Caco-2 (cell line): ENCODE data around the gene RAB27B. TPM values are rescaled to one million over a fixed set of nuclear protein-coding genes. Genes with fewer than 3 reads are reported as not detected.

ENCODE experiments used
- BruUV-seq: library from RNA; stranded (reverse); fragments of 400-500 nt; replicated peaks from 2 replicates; lab custom pipeline; 2021; lab: Mats Ljungman, UMichigan
- CTCF ChIA-PET: fragments of 300-600 bp; sonication (Branson Sonifier 250); formaldehyde crosslinking; loops from one replicate; lab custom pipeline; 2022; ENCODE audit warnings: antibody characterized with exemption; lab: Charles Lee
- POLR2A ChIA-PET: fragments of 300-600 bp; sonication (Branson Sonifier 250); formaldehyde crosslinking; loops from one replicate; lab custom pipeline; 2022; ENCODE audit warnings: antibody characterized with exemption; lab: Charles Lee
- DNase-seq, 2 experiments: peaks; one replicate each; pipeline versions ENCODE4 v3.0.0 to v3.0.0-alpha.2; 2020 to 2022
- H3K27me3 ChIP-seq: replicated peaks from 2 replicates; pipeline ENCODE4 v1.6.0; 2011; ENCODE audit warnings: low read length; ENCODE audit not compliant: control insufficient read depth, insufficient read depth
- H3K36me3 ChIP-seq: 2 replicates; pipeline ENCODE4 v1.5.1; 2011; ENCODE audit warnings: low read length; ENCODE audit not compliant: control insufficient read depth, insufficient read depth
- H3K4me1 ChIP-seq: fragments of 250-450 bp; sonication (Bioruptor Pico); 2 replicates; pipeline ENCODE4 v1.5.1; 2020; ENCODE audit warnings: mild to moderate bottlenecking
- H3K4me3 ChIP-seq: 2 replicates; pipeline ENCODE4 v1.5.1; 2011; ENCODE audit warnings: low read depth, mild to moderate bottlenecking, control low read depth, low read length
- H3K9me3 ChIP-seq: fragments of 250-450 bp; sonication (Bioruptor Pico); 2 replicates; pipeline ENCODE4 v1.5.1; 2020; ENCODE audit warnings: mild to moderate bottlenecking, moderate library complexity
- H3K27ac Mint-ChIP-seq: one replicate; pipeline ENCODE4 v1.8.0; 2022; ENCODE audit warnings: mixed read lengths; ENCODE audit not compliant: unreplicated experiment
- H3K27me3 Mint-ChIP-seq: one replicate; pipeline ENCODE4 v1.8.0; 2022; ENCODE audit warnings: mixed read lengths; ENCODE audit not compliant: insufficient read depth, unreplicated experiment
- H3K36me3 Mint-ChIP-seq: one replicate; pipeline ENCODE4 v1.8.0; 2022; ENCODE audit warnings: mild to moderate bottlenecking, mixed read lengths; ENCODE audit not compliant: insufficient read depth, unreplicated experiment
- H3K4me1 Mint-ChIP-seq: one replicate; pipeline ENCODE4 v1.8.0; 2022; ENCODE audit warnings: low read depth, mixed read lengths; ENCODE audit not compliant: unreplicated experiment
- H3K4me3 Mint-ChIP-seq: one replicate; pipeline ENCODE4 v1.8.0; 2022; ENCODE audit warnings: mild to moderate bottlenecking, moderate library complexity, mixed read lengths; ENCODE audit not compliant: unreplicated experiment
- H3K9me3 Mint-ChIP-seq: one replicate; pipeline ENCODE4 v1.8.0; 2022; ENCODE audit warnings: mixed read lengths; ENCODE audit not compliant: unreplicated experiment
- intact Hi-C: fragments of 100-400 bp; cut with micrococcal nuclease; formaldehyde crosslinking; loops from one replicate; pipeline ENCODE4 v1.10.0; 2022; ENCODE audit not compliant: unreplicated experiment
- total RNA-seq: library from RNA; stranded (reverse); gene quantifications from 2 replicates; pipeline ENCODE4 v1.2.3, GENCODE V29; 2022
- TF ChIP-seq, protein P1 (sequence below), 2 experiments: fragments of 200-600 bp in 1 of 2; IDR thresholded peaks; 1 replicate in 1 of 2; 2 replicates in 1 of 2; pipeline versions ENCODE4 v1.5.1 to v1.8.0; 2011 to 2022; ENCODE audit warnings: antibody characterized with exemption in 1 of 2, control low read depth in 1 of 2, inconsistent platforms in 1 of 2, low read depth in 1 of 2, low read length in 1 of 2, mild to moderate bottlenecking in 1 of 2, moderate library complexity in 1 of 2; ENCODE audit not compliant: insufficient read depth in 1 of 2, severe bottlenecking in 1 of 2, unreplicated experiment in 1 of 2

RAB27B gene
- total RNA-seq, 1 experiment from 2014 or later = 0.32 TPM

DNA sequence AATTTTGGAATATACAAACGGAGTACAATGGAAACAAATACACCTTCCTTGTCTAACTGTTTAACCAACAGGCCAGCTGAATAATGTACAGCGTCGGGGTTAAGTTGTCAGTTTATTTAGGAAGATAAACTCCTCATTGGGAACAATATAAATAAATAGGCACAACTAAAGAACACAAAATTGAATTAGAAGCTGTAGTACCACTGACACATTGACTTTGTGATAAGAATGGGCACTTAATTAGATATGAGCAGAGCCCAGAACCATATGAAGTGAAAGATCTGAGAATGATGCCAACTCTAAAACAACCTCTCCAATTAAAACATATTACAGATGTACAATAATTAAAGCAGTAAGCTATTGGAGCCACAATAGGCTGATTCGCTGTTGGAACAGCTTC, 86.5 kb downstream of the RAB27B start:
- Mint-ChIP-seq H3K9me3 (no peaks in the 10 kb centered on the region), H3K27ac (no peak overlapping the region), H3K36me3 (no peaks in the 10 kb centered on the region), H3K4me3 (no peak overlapping the region), H3K27me3 (no peaks in the 10 kb centered on the region), H3K4me1 (no peaks in the 10 kb centered on the region)
- no peaks in the 10 kb centered on the region for H3K9me3 ChIP-seq
- TF ChIP-seq, protein P1, sequence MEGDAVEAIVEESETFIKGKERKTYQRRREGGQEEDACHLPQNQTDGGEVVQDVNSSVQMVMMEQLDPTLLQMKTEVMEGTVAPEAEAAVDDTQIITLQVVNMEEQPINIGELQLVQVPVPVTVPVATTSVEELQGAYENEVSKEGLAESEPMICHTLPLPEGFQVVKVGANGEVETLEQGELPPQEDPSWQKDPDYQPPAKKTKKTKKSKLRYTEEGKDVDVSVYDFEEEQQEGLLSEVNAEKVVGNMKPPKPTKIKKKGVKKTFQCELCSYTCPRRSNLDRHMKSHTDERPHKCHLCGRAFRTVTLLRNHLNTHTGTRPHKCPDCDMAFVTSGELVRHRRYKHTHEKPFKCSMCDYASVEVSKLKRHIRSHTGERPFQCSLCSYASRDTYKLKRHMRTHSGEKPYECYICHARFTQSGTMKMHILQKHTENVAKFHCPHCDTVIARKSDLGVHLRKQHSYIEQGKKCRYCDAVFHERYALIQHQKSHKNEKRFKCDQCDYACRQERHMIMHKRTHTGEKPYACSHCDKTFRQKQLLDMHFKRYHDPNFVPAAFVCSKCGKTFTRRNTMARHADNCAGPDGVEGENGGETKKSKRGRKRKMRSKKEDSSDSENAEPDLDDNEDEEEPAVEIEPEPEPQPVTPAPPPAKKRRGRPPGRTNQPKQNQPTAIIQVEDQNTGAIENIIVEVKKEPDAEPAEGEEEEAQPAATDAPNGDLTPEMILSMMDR (IDR thresholded peaks at IDR 0.05; ENCODE audit: insufficient read depth in 1 of 2, low read depth in 1 of 2, low read length in 1 of 2, severe bottlenecking in 1 of 2, unreplicated experiment in 1 of 2) = no peak
- BruUV-seq = no TSS peak
- intact Hi-C loops = loop anchor here (5.0 kb wide), 1 partner anchor 67 kb away; no protein-coding TSS in a partner anchor
- H3K4me3 ChIP-seq = no peak overlapping the region
- no peaks in the 10 kb centered on the region for H3K36me3 ChIP-seq
- ChIA-PET POLR2A (no interaction called here), CTCF (no interaction called here)
- H3K27me3 ChIP-seq = no peaks in the 10 kb centered on the region
- no peak for DNase-seq
- no peaks in the 10 kb centered on the region for H3K4me1 ChIP-seq

DNA sequence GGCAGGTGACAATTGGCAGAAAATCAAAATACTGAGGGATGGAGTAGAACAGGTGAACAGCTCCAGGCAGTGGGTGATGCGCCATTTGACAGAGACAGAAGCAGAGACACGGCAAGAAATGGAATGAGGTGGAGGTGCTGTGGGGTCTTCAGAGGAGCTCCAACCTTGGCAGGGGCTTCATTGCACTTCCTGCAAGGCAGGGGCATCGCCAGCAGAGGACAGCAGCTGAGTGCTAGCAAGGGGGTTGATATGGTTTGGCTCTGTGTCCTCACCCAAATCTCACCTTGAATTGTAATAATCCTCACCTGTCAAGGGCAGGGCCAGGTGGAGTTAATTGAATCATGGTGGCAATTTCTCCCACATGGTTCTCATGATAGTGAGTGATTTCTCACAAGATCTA, 88.2 kb downstream of the RAB27B start:
- Mint-ChIP-seq H3K9me3 (no peaks in the 10 kb centered on the region), H3K4me1 (no peaks in the 10 kb centered on the region), H3K36me3 (no peaks in the 10 kb centered on the region), H3K27ac (peak overlapping the region; percentile 35), H3K27me3 (no peaks in the 10 kb centered on the region), H3K4me3 (no peak overlapping the region)
- intact Hi-C loops = loop anchor here (5.0 kb wide), 1 partner anchor 66 kb away; no protein-coding TSS in a partner anchor
- Histone ChIP-seq H3K4me1 (no peaks in the 10 kb centered on the region), H3K27me3 (no peaks in the 10 kb centered on the region), H3K4me3 (no peak overlapping the region), H3K36me3 (no peaks in the 10 kb centered on the region), H3K9me3 (no peaks in the 10 kb centered on the region)
- ChIA-PET POLR2A (no interaction called here), CTCF (no interaction called here)
- TF ChIP-seq, protein P1 (IDR thresholded peaks at IDR 0.05; ENCODE audit: insufficient read depth in 1 of 2, low read depth in 1 of 2, low read length in 1 of 2, severe bottlenecking in 1 of 2, unreplicated experiment in 1 of 2) = no peak
- DNase-seq = no peak
- no TSS peak for BruUV-seq

DNA sequence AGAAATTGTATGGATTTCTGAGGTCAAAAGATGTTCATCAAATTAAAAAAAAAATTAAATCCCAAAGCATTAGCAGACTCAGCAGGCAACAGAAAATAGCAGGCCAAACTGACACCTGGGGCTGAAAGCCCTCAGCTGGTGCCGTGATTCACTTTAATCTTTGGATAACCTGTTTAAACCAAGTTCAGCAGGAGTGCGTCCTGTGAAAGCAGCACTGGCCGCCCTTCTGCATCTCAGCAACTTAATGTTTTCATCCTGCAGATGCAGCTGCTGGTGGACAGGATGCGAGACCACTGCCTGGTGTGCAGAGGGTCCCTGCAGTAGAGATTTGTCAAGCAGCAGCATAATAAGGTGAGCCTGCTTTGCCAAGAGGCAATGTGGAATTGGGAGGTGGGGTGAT, 89.8 kb downstream of the RAB27B start:
- no peak overlapping the region for H3K27ac Mint-ChIP-seq
- H3K27me3 Mint-ChIP-seq = no peaks in the 10 kb centered on the region
- no peak for DNase-seq
- H3K36me3 Mint-ChIP-seq = no peaks in the 10 kb centered on the region
- H3K4me3 Mint-ChIP-seq = no peak overlapping the region
- Histone ChIP-seq H3K36me3 (no peaks in the 10 kb centered on the region), H3K4me1 (no peaks in the 10 kb centered on the region), H3K4me3 (no peak overlapping the region), H3K9me3 (no peaks in the 10 kb centered on the region), H3K27me3 (no peaks in the 10 kb centered on the region)
- no peaks in the 10 kb centered on the region for H3K4me1 Mint-ChIP-seq
- ChIA-PET POLR2A (no interaction called here), CTCF (no interaction called here)
- TF ChIP-seq, protein P1 (IDR thresholded peaks at IDR 0.05; ENCODE audit: insufficient read depth in 1 of 2, low read depth in 1 of 2, low read length in 1 of 2, severe bottlenecking in 1 of 2, unreplicated experiment in 1 of 2) = no peak
- intact Hi-C loops = loop anchor here (5.0 kb wide), 1 partner anchor 64 kb away; no protein-coding TSS in a partner anchor
- no peaks in the 10 kb centered on the region for H3K9me3 Mint-ChIP-seq
- no TSS peak for BruUV-seq
